ENCODE results near the gene ORM1. TPM values are rescaled to one million over a fixed set of nuclear protein-coding genes. Genes with fewer than 3 reads are reported as not detected.
"Not testable (repeated sequence)": the region's sequence is repeated elsewhere in the genome, so short reads cannot be mapped to it uniquely, and the experiment has no call there.

ORM1 gene
- total and polyA plus RNA-seq, 2 donors: 3.1 to 3.4 TPM

- no peaks in the 10 kb centered on the region for H3K36me3 ChIP-seq (ENCODE audit: control insufficient read depth in 2 of 2, insufficient read depth in 2 of 2, low read length in 1 of 2)
- DNase-seq (ENCODE audit: low read depth in 6 of 9, low spot score in 9 of 9): no peak
- H3K4me1 ChIP-seq (ENCODE audit: control insufficient read depth in 2 of 2, insufficient read depth in 2 of 2, low read length in 2 of 2): no peaks in the 10 kb centered on the region
- no peak overlapping the region for H3K4me3 ChIP-seq (ENCODE audit: low read length in 2 of 2)
- peaks cover 0 to 3% of the 10 kb centered on the region in 2 donors for H3K9me3 ChIP-seq (ENCODE audit: control insufficient read depth in 2 of 2, insufficient read depth in 1 of 2, low read length in 1 of 2)
- H3K27me3 ChIP-seq (ENCODE audit: control insufficient read depth in 2 of 2, insufficient read depth in 1 of 2, low read length in 1 of 2): no peaks in the 10 kb centered on the region
- 91% methylated on average over 3 of the region's 3 CpGs for WGBS
- H3K27ac ChIP-seq (ENCODE audit: low read depth in 1 of 2, low read length in 1 of 2): no peak overlapping the region
Observed at GRCh38 chr9:114319147-114319546, 3.8 kb upstream of the ORM1 start.

- not testable (repeated sequence) for H3K27ac ChIP-seq (ENCODE audit: low read depth in 1 of 2, low read length in 1 of 2); H3K27me3 ChIP-seq (ENCODE audit: control insufficient read depth in 2 of 2, insufficient read depth in 1 of 2, low read length in 1 of 2); H3K4me3 ChIP-seq (ENCODE audit: low read length in 2 of 2); H3K36me3 ChIP-seq (ENCODE audit: control insufficient read depth in 2 of 2, insufficient read depth in 2 of 2, low read length in 1 of 2); H3K4me1 ChIP-seq (ENCODE audit: control insufficient read depth in 2 of 2, insufficient read depth in 2 of 2, low read length in 2 of 2); DNase-seq (ENCODE audit: low read depth in 6 of 9, low spot score in 9 of 9); H3K9me3 ChIP-seq (ENCODE audit: control insufficient read depth in 2 of 2, insufficient read depth in 1 of 2, low read length in 1 of 2)
- WGBS: 95% methylated on average over 7 of the region's 7 CpGs
Observed at GRCh38 chr9:114320710-114321109, 2.2 kb upstream of the ORM1 start.

DNA sequence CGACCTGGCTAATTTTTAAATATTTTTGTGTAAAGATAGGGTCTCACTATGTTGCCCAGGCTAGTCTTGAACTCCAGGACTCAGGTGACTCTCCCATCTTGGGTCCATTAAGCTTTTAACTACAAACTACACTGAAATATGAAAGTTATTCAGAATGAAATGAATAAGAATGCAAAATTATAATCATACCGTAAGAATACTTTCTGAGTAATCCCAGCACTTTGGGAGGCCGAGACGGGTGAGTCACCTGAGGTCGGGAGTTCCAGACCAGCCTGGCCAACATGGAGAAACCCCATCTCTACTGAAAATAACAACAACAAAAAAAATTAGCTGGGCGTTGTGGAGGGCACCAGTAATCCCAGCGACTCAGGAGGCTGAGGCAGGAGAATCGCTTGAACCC is 1.1 kb upstream of the ORM1 start:
- Histone ChIP-seq H3K4me3 (ENCODE audit: low read length in 2 of 2) (no peak overlapping the region), H3K36me3 (ENCODE audit: control insufficient read depth in 2 of 2, insufficient read depth in 2 of 2, low read length in 1 of 2) (no peaks in the 10 kb centered on the region), H3K9me3 (ENCODE audit: control insufficient read depth in 2 of 2, insufficient read depth in 1 of 2, low read length in 1 of 2) (peaks cover 0 to 3% of the 10 kb centered on the region in 2 donors), H3K27me3 (ENCODE audit: control insufficient read depth in 2 of 2, insufficient read depth in 1 of 2, low read length in 1 of 2) (no peaks in the 10 kb centered on the region), H3K27ac (ENCODE audit: low read depth in 1 of 2, low read length in 1 of 2) (no peak overlapping the region), H3K4me1 (ENCODE audit: control insufficient read depth in 2 of 2, insufficient read depth in 2 of 2, low read length in 2 of 2) (no peaks in the 10 kb centered on the region)
- DNase-seq (ENCODE audit: low read depth in 6 of 9, low spot score in 9 of 9): no peak
- whole genome bisulfite sequencing: 81% methylated on average over 8 of the region's 8 CpGs

DNA sequence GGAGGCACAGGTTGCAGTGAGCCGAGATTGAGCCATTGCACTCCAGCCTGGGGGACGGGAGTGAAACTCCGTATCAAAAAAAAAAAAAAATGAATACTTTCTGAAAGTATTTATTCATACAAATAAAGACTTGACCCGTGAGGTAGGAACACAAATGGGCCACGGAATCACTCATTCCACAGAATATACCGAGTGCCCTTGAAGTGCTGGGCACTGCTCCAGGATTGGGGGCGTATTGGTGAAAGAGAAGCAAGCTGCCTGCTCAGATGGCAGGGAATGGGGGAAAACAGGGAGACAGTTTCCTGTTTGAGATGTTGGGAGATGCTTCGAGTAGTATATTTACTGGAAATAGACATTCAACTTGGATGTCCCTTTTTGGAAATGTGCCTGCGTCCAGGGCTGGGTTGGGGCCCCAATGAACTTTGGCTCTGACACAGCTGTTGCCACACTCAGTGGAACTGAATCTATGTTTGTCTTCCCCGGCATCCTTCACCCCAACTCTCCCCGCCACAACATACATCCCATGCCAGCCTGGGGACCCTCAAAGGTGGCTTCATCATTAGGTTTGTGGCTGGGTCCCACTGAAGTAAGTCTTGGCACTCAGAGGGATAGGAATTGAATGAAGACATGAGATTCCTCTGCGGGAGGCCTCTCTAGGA is 609 bp upstream of the ORM1 start:
- H3K36me3 ChIP-seq (ENCODE audit: control insufficient read depth in 2 of 2, insufficient read depth in 2 of 2, low read length in 1 of 2); H3K4me1 ChIP-seq (ENCODE audit: control insufficient read depth in 2 of 2, insufficient read depth in 2 of 2, low read length in 2 of 2); H3K27me3 ChIP-seq (ENCODE audit: control insufficient read depth in 2 of 2, insufficient read depth in 1 of 2, low read length in 1 of 2); DNase-seq (ENCODE audit: low read depth in 6 of 9, low spot score in 9 of 9); H3K4me3 ChIP-seq (ENCODE audit: low read length in 2 of 2); H3K27ac ChIP-seq (ENCODE audit: low read depth in 1 of 2, low read length in 1 of 2); H3K9me3 ChIP-seq (ENCODE audit: control insufficient read depth in 2 of 2, insufficient read depth in 1 of 2, low read length in 1 of 2): not testable (repeated sequence)
- 95% methylated on average over 12 of the region's 12 CpGs for whole genome bisulfite sequencing

DNA sequence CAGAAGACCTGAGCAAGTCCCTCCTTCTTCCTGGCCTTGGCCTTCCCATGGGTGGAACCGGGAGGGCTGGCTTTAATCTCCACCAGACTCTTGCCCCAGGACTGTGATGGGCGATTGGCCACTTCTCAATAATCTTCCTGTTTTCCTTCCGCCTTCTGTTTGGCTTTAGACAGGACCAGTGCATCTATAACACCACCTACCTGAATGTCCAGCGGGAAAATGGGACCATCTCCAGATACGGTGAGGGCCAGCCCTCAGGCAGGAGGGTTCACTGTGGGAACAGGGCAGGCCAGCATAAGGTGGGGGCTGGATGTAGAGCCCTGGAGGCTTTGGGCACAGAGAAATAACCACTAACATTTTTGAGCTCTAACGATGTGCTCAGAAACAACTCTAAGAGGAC is 951 bp downstream of the ORM1 start:
- H3K36me3 ChIP-seq (ENCODE audit: control insufficient read depth in 2 of 2, insufficient read depth in 2 of 2, low read length in 1 of 2); DNase-seq (ENCODE audit: low read depth in 6 of 9, low spot score in 9 of 9); H3K27ac ChIP-seq (ENCODE audit: low read depth in 1 of 2, low read length in 1 of 2); H3K4me3 ChIP-seq (ENCODE audit: low read length in 2 of 2); H3K4me1 ChIP-seq (ENCODE audit: control insufficient read depth in 2 of 2, insufficient read depth in 2 of 2, low read length in 2 of 2); H3K27me3 ChIP-seq (ENCODE audit: control insufficient read depth in 2 of 2, insufficient read depth in 1 of 2, low read length in 1 of 2); H3K9me3 ChIP-seq (ENCODE audit: control insufficient read depth in 2 of 2, insufficient read depth in 1 of 2, low read length in 1 of 2): not testable (repeated sequence)
- 85% methylated on average over 6 of the region's 6 CpGs for WGBS

- Histone ChIP-seq H3K4me1 (ENCODE audit: control insufficient read depth in 2 of 2, insufficient read depth in 2 of 2, low read length in 2 of 2) (no peaks in the 10 kb centered on the region), H3K9me3 (ENCODE audit: control insufficient read depth in 2 of 2, insufficient read depth in 1 of 2, low read length in 1 of 2) (no peaks in the 10 kb centered on the region), H3K36me3 (ENCODE audit: control insufficient read depth in 2 of 2, insufficient read depth in 2 of 2, low read length in 1 of 2) (no peaks in the 10 kb centered on the region), H3K27me3 (ENCODE audit: control insufficient read depth in 2 of 2, insufficient read depth in 1 of 2, low read length in 1 of 2) (no peaks in the 10 kb centered on the region), H3K4me3 (ENCODE audit: low read length in 2 of 2) (no peak overlapping the region), H3K27ac (ENCODE audit: low read depth in 1 of 2, low read length in 1 of 2) (no peak overlapping the region)
- 96% methylated on average over 8 of the region's 8 CpGs for WGBS
- no peak for DNase-seq (ENCODE audit: low read depth in 6 of 9, low spot score in 9 of 9)
Observed at GRCh38 chr9:114324492-114324891, 1.6 kb downstream of the ORM1 start.

DNA sequence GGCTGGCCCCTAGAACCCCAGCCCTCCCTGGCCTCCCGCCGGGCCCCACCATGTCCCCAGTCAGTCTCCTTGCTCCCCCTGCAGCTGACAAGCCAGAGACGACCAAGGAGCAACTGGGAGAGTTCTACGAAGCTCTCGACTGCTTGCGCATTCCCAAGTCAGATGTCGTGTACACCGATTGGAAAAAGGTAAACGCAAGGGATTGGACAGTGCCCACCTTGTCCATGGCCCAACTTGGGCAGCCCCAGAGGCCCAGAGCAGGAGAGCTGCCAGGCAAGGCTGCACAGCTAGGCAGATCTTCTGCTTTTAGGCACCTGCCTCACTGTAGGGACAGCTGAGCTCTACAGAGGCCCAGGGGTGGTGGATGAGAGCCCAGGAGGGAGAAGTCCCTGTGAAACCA is 2.1 kb downstream of the ORM1 start:
- not testable (repeated sequence) for H3K27me3 ChIP-seq (ENCODE audit: control insufficient read depth in 2 of 2, insufficient read depth in 1 of 2, low read length in 1 of 2); DNase-seq (ENCODE audit: low read depth in 6 of 9, low spot score in 9 of 9); H3K36me3 ChIP-seq (ENCODE audit: control insufficient read depth in 2 of 2, insufficient read depth in 2 of 2, low read length in 1 of 2); H3K4me3 ChIP-seq (ENCODE audit: low read length in 2 of 2); H3K4me1 ChIP-seq (ENCODE audit: control insufficient read depth in 2 of 2, insufficient read depth in 2 of 2, low read length in 2 of 2); H3K9me3 ChIP-seq (ENCODE audit: control insufficient read depth in 2 of 2, insufficient read depth in 1 of 2, low read length in 1 of 2); H3K27ac ChIP-seq (ENCODE audit: low read depth in 1 of 2, low read length in 1 of 2)
- WGBS: 94% methylated on average over 7 of the region's 9 CpGs

GRCh38 chr9:114325684-114326254 is 2.9 kb downstream of the ORM1 start:
- 96% methylated on average over 3 of the region's 3 CpGs for WGBS
- H3K27me3 ChIP-seq (ENCODE audit: control insufficient read depth in 2 of 2, insufficient read depth in 1 of 2, low read length in 1 of 2); H3K4me1 ChIP-seq (ENCODE audit: control insufficient read depth in 2 of 2, insufficient read depth in 2 of 2, low read length in 2 of 2); H3K36me3 ChIP-seq (ENCODE audit: control insufficient read depth in 2 of 2, insufficient read depth in 2 of 2, low read length in 1 of 2); DNase-seq (ENCODE audit: low read depth in 6 of 9, low spot score in 9 of 9); H3K9me3 ChIP-seq (ENCODE audit: control insufficient read depth in 2 of 2, insufficient read depth in 1 of 2, low read length in 1 of 2); H3K4me3 ChIP-seq (ENCODE audit: low read length in 2 of 2); H3K27ac ChIP-seq (ENCODE audit: low read depth in 1 of 2, low read length in 1 of 2): not testable (repeated sequence)

DNA sequence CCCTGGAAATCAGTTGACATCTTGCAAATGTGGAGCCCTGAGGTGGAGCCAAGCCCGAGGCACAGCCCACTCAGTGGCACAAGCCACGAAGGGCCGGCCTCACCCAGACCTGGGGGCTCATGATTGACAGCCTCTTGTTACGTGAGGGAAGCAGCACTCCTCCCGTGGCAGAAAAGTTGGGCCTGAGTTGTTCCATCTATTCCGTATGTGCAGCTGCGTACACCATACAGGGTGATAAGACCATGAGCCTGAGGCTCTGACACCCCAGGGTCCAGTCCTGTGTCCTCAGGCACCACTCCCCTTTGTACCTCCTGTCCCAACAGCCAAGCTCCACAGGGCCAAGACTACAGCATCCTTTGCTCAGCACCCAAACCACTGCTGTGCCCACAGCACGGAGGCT is 4.9 kb downstream of the ORM1 start:
- Histone ChIP-seq H3K4me1 (ENCODE audit: control insufficient read depth in 2 of 2, insufficient read depth in 2 of 2, low read length in 2 of 2) (no peaks in the 10 kb centered on the region), H3K36me3 (ENCODE audit: control insufficient read depth in 2 of 2, insufficient read depth in 2 of 2, low read length in 1 of 2) (no peaks in the 10 kb centered on the region), H3K27ac (ENCODE audit: low read depth in 1 of 2, low read length in 1 of 2) (no peak overlapping the region), H3K27me3 (ENCODE audit: control insufficient read depth in 2 of 2, insufficient read depth in 1 of 2, low read length in 1 of 2) (no peaks in the 10 kb centered on the region), H3K4me3 (ENCODE audit: low read length in 2 of 2) (no peak overlapping the region), H3K9me3 (ENCODE audit: control insufficient read depth in 2 of 2, insufficient read depth in 1 of 2, low read length in 1 of 2) (no peaks in the 10 kb centered on the region)
- no peak for DNase-seq (ENCODE audit: low read depth in 6 of 9, low spot score in 9 of 9)
- WGBS: 97% methylated on average over 8 of the region's 8 CpGs
